OCI-LY7 (cell line): ENCODE data around the gene PTPN21. TPM values are rescaled to one million over a fixed set of nuclear protein-coding genes. Genes with fewer than 3 reads are reported as not detected.

Source experiments
- BruUV-seq: library from RNA; stranded (reverse); fragments of 400-500 nt; replicated peaks from 2 replicates; lab custom pipeline; 2021; lab: Mats Ljungman, UMichigan
- CTCF ChIA-PET: fragments of 300-600 bp; sonication (Branson Sonifier 250); formaldehyde crosslinking; loops from one replicate; lab custom pipeline; 2022; ENCODE audit warnings: antibody characterized with exemption; ENCODE audit not compliant: unreplicated experiment; lab: Charles Lee
- POLR2A ChIA-PET: fragments of 300-600 bp; sonication (Branson Sonifier 250); formaldehyde crosslinking; loops from one replicate; lab custom pipeline; 2022; ENCODE audit warnings: antibody characterized with exemption; lab: Charles Lee
- DNase-seq: peaks from one replicate; pipeline ENCODE4 v3.0.0-alpha.2; 2015; ENCODE audit warnings: low spot score
- H2AFZ ChIP-seq: fragments of 200-600 bp; sonication (generic), shearing (Covaris generic); 2 replicates; pipeline ENCODE4 v1.6.1; 2014; ENCODE audit warnings: mild to moderate bottlenecking, antibody characterized with exemption, low read length, moderate library complexity
- H3K27ac ChIP-seq: fragments of 200-600 bp; sonication (generic); 2 replicates; pipeline ENCODE4 v1.5.1; 2014; ENCODE audit warnings: mixed run types, low read depth, mild to moderate bottlenecking, moderate library complexity, low read length, inconsistent platforms; ENCODE audit not compliant: poor library complexity, severe bottlenecking
- H3K36me3 ChIP-seq: fragments of 200-600 bp; sonication (generic); 2 replicates; pipeline ENCODE4 v1.6.1; 2014; ENCODE audit warnings: mild to moderate bottlenecking, antibody characterized with exemption, low read length, moderate library complexity, mixed read lengths; ENCODE audit not compliant: insufficient read depth
- H3K4me1 ChIP-seq: fragments of 200-600 bp; sonication (generic); 2 replicates; pipeline ENCODE4 v1.5.1; 2014; ENCODE audit warnings: mild to moderate bottlenecking, low read length; ENCODE audit not compliant: insufficient read depth, poor library complexity, severe bottlenecking
- H3K4me2 ChIP-seq: fragments of 200-600 bp; sonication (generic); 2 replicates; pipeline ENCODE4 v1.6.1; 2014; ENCODE audit warnings: mild to moderate bottlenecking, low read length
- H3K4me3 ChIP-seq: fragments of 200-600 bp; sonication (generic); 2 replicates; pipeline ENCODE4 v1.5.1; 2014; ENCODE audit warnings: mild to moderate bottlenecking, low read depth, low read length; ENCODE audit not compliant: poor library complexity, severe bottlenecking
- H3K79me2 ChIP-seq: fragments of 200-600 bp; sonication (generic); 2 replicates; pipeline ENCODE4 v1.6.1; 2016; ENCODE audit warnings: low read depth, mild to moderate bottlenecking, low read length, moderate library complexity, mixed read lengths; ENCODE audit not compliant: insufficient read depth
- H3K9me2 ChIP-seq: fragments of 200-600 bp; sonication (generic); 2 replicates; pipeline ENCODE4 v1.6.1; 2016; ENCODE audit warnings: mild to moderate bottlenecking, low read length, mixed read lengths; ENCODE audit not compliant: insufficient read depth
- H3K9me3 ChIP-seq: fragments of 200-600 bp; sonication (generic); 2 replicates; pipeline ENCODE4 v1.6.1; 2014; ENCODE audit warnings: mild to moderate bottlenecking, mixed run types, low read length, mixed read lengths
- H4K20me1 ChIP-seq: fragments of 200-600 bp; sonication (generic); 2 replicates; pipeline ENCODE4 v1.6.1; 2014; ENCODE audit warnings: mild to moderate bottlenecking, antibody characterized with exemption, low read length, moderate library complexity, mixed read lengths; ENCODE audit not compliant: insufficient read depth
- CTCF ChIP-seq: fragments of 200-600 bp; sonication (generic); conservative IDR thresholded peaks from 2 replicates; pipeline ENCODE4 v1.5.1; 2014; ENCODE audit warnings: mild to moderate bottlenecking, antibody characterized with exemption, low read length, moderate library complexity, mixed read lengths
- EZH2phosphoT487 ChIP-seq: fragments of 200-600 bp; sonication (generic); IDR thresholded peaks from 2 replicates; pipeline ENCODE4 v1.6.1; 2018; ENCODE audit warnings: low read depth, borderline replicate concordance, mild to moderate bottlenecking, mixed run types, antibody characterized with exemption, low read length, moderate library complexity, mixed read lengths
- intact Hi-C: fragments of 100-400 bp; cut with micrococcal nuclease; formaldehyde crosslinking; loops from one replicate; pipeline ENCODE4 v1.10.0; 2022; ENCODE audit not compliant: unreplicated experiment
- total RNA-seq, 2 experiments: library from RNA; depleted of rRNA in 1 of 2; stranded (reverse); fragments of >200 nt in 1 of 2; shearing (Covaris generic) in 1 of 2; gene quantifications; 2 replicates each; pipeline ENCODE4 v1.2.3, GENCODE V29; 2014 to 2022

The PTPN21 gene
- total RNA-seq, 2 experiments from 2014 or later, result not detected

DNA sequence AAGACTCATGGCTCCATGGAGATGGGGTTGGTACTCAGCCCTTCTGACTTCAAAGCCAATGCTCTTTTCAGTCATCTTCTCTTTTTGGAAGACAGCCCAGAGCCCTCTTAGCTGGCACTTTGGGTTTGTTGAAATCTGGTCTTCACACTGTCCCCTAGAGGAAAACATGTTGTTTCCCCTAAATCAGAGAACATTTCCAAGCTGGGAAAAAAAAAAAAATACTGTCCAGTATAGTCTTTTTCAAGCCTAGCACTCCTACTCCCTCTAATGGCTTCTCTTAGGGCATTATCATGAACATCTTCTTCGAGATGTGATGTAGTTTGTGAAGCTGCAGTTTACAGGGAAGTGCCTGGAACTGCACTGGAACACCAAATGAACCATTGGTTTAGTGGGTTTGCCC, 5.0 kb upstream of the PTPN21 start:
- peaks cover 16% of the 10 kb centered on the region for H3K79me2 ChIP-seq
- no peak overlapping the region for H3K27ac ChIP-seq
- no peaks in the 10 kb centered on the region for H3K9me2 ChIP-seq
- H3K9me3 ChIP-seq, result no peaks in the 10 kb centered on the region
- H3K4me1 ChIP-seq, result peaks cover 15% of the 10 kb centered on the region
- H3K36me3 ChIP-seq, result no peaks in the 10 kb centered on the region
- intact Hi-C loops, result loop anchor here (10.0 kb wide), 1 partner anchor 175 kb away; the partner anchor contains the start of gene SPATA7
- POLR2A ChIA-PET, result no interaction called here
- no peak overlapping the region for H3K4me2 ChIP-seq
- BruUV-seq, result no TSS peak
- peak; percentile 15 for DNase-seq
- TF ChIP-seq EZH2phosphoT487 (no peak), CTCF (peak; percentile 42; the same call in 1 of the 2 replicates)
- no peak overlapping the region for H3K4me3 ChIP-seq
- no peak overlapping the region for H2AFZ ChIP-seq
- H4K20me1 ChIP-seq, result 0 out of 2 replicates have a peak, but pooled peaks cover 5% of the 10 kb centered on the region
- CTCF ChIA-PET, result no interaction called here

GRCh38 chr14:88556581-88556980, 1.8 kb upstream of the PTPN21 start:
- intact Hi-C loops, result no loop called here
- Histone ChIP-seq H3K4me2 (no peak overlapping the region), H3K4me3 (no peak overlapping the region), H3K9me2 (no peaks in the 10 kb centered on the region), H3K27ac (no peak overlapping the region), H3K79me2 (no peaks in the 10 kb centered on the region), H3K4me1 (no peaks in the 10 kb centered on the region), H3K9me3 (no peaks in the 10 kb centered on the region), H3K36me3 (no peaks in the 10 kb centered on the region), H2AFZ (no peak overlapping the region), H4K20me1 (no peaks in the 10 kb centered on the region)
- BruUV-seq, result no TSS peak
- DNase-seq, result no peak
- TF ChIP-seq CTCF (no peak), EZH2phosphoT487 (no peak)
- ChIA-PET POLR2A (no interaction called here), CTCF (no interaction called here)

DNA sequence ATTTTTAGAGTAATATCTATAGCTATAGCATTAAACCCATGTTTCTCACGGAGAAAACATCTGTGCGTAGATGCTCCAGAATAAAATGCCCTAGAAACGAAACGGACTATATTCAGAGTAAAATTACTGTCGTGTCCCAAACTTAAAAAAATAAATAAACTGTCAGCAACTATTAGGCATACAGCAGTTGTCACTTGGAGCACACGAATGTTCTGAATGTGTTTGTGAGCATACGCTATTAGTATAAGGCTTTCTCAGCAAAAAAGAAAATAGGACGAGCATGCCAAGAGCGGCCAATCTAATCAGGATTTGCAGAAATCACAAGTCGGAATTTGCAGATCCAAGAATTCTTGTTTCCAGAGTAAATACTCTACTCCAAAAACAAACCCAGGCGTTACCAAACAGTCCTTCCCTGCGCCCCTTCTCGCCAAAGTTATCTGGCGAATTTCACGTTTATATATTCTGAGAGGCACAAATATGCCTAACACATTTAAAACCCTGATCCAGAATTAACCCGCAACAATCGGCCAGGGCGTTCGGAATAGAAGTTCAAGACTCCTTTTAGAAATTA, 836 bp downstream of the PTPN21 start:
- ChIA-PET POLR2A (no interaction called here), CTCF (no interaction called here)
- intact Hi-C loops, result no loop called here
- Histone ChIP-seq H3K36me3 (no peaks in the 10 kb centered on the region), H3K4me1 (no peaks in the 10 kb centered on the region), H3K79me2 (no peaks in the 10 kb centered on the region), H3K4me2 (no peak overlapping the region), H2AFZ (no peak overlapping the region), H4K20me1 (no peaks in the 10 kb centered on the region), H3K9me3 (no peaks in the 10 kb centered on the region), H3K4me3 (no peak overlapping the region), H3K9me2 (no peaks in the 10 kb centered on the region), H3K27ac (no peak overlapping the region)
- BruUV-seq, result no TSS peak
- no peak for DNase-seq
- no peak for TF ChIP-seq CTCF
- peak; percentile 81 for TF ChIP-seq EZH2phosphoT487
